Panc1 (cell line): Measurements from ENCODE around the gene HOXA5.

ENCODE experiments used
- CTCF ChIP-seq: fragments of 450-650 bp; IDR thresholded peaks from 2 replicates; pipeline ENCODE4 v1.5.1; 2017; ENCODE audit warnings: mild to moderate bottlenecking
- REST ChIP-seq, 2 experiments: IDR thresholded peaks; 2 replicates each; pipeline ENCODE4 v1.6.1; 2011 to 2012; ENCODE audit warnings: low read depth in 2 of 2, control low read depth in 1 of 2, low read length in 1 of 2, mild to moderate bottlenecking in 1 of 2, moderate library complexity in 1 of 2; ENCODE audit not compliant: insufficient read depth in 1 of 2

GRCh38 chr7:27160145-27160545, 16.7 kb upstream of the HOXA5 start:
- no peak for TF ChIP-seq CTCF
- no peak for TF ChIP-seq REST (IDR thresholded peaks at IDR 0.05; ENCODE audit: insufficient read depth in 1 of 2, low read depth in 2 of 2, low read length in 1 of 2)
